GM13977 (cell line): ENCODE results near the gene PTEN.

Experiments used
- DNase-seq: peaks from one replicate; pipeline ENCODE4 v3.0.0; 2012; ENCODE audit warnings: low spot score
- in situ Hi-C: fragments of 300-500 bp; cut with MboI; formaldehyde crosslinking; loops from one replicate; pipeline ENCODE4 v1.12.0; 2022; ENCODE audit warnings: low sequenced_read_pairs, low pct_unique_long_range_greater_than_20kb, mixed read lengths, inconsistent platforms; ENCODE audit not compliant: unreplicated experiment
- TF ChIP-seq, protein P1 (sequence below): IDR thresholded peaks from 2 replicates; pipeline ENCODE4 v1.5.1; 2012; ENCODE audit warnings: mild to moderate bottlenecking, control low read depth; ENCODE audit not compliant: insufficient read depth; ENCODE audit errors: extremely low read depth, missing control alignments

The PTEN gene

DNA sequence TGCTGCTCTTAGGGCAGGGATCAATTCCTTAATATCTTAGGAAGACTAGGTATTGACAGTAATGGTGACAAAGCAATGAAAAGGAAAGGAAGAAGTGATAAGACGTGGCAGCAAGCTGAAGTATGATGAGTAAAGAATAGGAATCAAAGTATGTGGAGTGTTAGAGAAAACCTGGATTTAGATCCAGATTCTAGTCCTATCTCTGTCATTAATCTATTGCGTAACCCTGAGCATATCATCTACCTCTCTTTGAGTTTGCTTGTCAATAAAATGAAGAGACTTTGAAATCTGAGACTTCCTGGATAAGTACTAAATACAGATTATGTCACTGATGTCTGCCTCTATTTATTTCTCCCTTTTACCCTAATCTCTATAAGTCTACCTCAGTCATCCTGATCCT lies 89.2 kb downstream of the PTEN start:
- in situ Hi-C loops = no loop called here

DNA sequence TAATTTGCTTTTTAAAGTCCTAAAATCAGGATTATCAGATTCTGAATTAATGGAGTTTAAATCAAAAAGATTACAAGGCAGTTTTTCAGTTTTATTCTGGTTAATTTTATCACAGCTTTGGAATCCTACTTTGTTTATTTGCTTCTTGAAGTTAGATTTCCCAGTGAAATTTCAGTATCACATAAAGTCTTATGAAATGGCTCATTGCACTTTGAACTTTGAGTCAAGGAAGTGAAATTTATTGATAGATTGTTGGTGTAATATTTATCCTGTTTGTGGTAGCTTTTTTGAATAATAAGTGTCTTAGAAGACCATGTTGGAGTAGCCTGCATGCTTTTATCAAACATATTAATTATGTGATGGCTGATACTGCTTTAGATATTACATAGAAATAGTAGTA lies 92.6 kb downstream of the PTEN start:
- TF ChIP-seq, protein P1, sequence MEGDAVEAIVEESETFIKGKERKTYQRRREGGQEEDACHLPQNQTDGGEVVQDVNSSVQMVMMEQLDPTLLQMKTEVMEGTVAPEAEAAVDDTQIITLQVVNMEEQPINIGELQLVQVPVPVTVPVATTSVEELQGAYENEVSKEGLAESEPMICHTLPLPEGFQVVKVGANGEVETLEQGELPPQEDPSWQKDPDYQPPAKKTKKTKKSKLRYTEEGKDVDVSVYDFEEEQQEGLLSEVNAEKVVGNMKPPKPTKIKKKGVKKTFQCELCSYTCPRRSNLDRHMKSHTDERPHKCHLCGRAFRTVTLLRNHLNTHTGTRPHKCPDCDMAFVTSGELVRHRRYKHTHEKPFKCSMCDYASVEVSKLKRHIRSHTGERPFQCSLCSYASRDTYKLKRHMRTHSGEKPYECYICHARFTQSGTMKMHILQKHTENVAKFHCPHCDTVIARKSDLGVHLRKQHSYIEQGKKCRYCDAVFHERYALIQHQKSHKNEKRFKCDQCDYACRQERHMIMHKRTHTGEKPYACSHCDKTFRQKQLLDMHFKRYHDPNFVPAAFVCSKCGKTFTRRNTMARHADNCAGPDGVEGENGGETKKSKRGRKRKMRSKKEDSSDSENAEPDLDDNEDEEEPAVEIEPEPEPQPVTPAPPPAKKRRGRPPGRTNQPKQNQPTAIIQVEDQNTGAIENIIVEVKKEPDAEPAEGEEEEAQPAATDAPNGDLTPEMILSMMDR = no peak
- in situ Hi-C loops = no loop called here
- DNase-seq = no peak

More for the DNA sequence above, 89.2 kb downstream of the PTEN start:
- DNase-seq = no peak
- TF ChIP-seq, protein P1 = no peak

DNA sequence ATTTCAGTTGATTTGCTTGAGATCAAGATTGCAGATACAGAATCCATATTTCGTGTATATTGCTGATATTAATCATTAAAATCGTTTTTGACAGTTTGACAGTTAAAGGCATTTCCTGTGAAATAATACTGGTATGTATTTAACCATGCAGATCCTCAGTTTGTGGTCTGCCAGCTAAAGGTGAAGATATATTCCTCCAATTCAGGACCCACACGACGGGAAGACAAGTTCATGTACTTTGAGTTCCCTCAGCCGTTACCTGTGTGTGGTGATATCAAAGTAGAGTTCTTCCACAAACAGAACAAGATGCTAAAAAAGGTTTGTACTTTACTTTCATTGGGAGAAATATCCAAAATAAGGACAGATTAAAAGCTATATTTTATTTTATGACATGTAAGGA lies 94.3 kb downstream of the PTEN start:
- TF ChIP-seq, protein P1 = no peak
- no peak for DNase-seq
- in situ Hi-C loops = no loop called here

DNA sequence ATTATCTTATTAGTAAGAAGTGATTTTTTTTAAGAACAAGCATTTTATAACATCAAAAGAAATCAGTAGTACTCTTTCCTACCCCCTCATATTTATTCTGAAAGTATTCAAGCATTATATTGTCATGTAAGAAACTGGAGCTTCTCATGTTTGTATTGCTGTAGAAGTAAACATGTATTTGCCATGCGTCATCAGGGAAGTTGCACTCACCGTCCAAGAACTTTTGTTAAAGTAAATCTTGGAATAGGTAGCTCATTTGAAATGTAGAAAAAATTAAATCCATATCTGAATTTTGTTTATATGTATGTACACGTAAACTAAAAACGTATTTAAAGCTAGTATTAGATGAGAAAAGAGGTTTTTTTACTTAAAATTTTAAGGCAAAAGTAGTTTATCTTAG lies 96.8 kb downstream of the PTEN start:
- TF ChIP-seq, protein P1 = no peak
- no peak for DNase-seq
- in situ Hi-C loops = no loop called here

DNA sequence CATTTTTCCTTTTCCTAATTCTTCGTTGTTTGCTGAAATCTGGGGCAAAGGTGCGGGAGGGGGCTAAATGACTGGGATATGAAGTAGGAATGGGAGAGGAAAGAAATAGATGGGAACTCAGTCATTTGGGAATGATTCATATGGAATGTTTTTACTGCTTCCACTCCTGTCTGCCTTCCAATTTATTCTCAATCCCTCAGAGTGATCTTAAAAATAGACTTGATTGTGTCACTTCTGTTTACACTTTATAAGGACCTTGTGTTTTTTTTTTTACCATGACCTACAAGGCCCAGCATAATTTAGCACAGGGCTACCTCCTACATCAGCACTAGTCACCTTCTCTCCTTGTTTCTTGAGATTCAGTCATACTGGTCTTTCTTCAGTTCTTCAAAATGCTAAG lies 97.9 kb downstream of the PTEN start:
- in situ Hi-C loops = no loop called here
- DNase-seq = no peak
- TF ChIP-seq, protein P1 = no peak

DNA sequence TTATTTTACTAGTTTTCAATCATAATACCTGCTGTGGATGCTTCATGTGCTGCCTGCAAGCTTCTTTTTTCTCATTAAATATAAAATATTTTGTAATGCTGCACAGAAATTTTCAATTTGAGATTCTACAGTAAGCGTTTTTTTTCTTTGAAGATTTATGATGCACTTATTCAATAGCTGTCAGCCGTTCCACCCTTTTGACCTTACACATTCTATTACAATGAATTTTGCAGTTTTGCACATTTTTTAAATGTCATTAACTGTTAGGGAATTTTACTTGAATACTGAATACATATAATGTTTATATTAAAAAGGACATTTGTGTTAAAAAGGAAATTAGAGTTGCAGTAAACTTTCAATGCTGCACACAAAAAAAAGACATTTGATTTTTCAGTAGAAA lies 103.0 kb downstream of the PTEN start:
- in situ Hi-C loops = no loop called here
- no peak for DNase-seq
- TF ChIP-seq, protein P1 = no peak

DNA sequence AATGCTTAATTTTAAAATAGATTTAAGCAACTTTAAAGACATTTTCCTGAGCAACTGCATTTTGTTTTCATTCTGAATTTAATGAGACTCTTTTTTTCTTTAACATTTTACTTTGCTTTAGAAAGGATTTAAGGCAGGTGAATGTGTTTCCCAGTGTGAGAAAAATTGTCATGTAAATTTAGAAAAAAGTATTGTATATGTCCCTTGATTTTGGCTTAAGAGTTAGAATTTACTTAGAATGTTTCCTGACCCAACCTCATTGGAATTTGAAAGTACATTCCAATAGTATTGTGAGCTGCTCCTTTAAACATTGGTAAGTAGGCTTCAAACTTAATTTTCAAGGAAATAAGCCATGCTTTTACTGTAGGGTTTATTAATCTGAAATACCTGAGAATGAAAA lies 110.2 kb downstream of the PTEN start:
- TF ChIP-seq, protein P1 = no peak
- in situ Hi-C loops = no loop called here
- DNase-seq = no peak
